GM21723 (cell line): ENCODE results near the gene CERS6.
"Not testable (repeated sequence)": the region's sequence is repeated elsewhere in the genome, so short reads cannot be mapped to it uniquely, and the experiment has no call there.

Experiments
- ATAC-seq: cut with Tn5 transposase; IDR thresholded peaks from one replicate; pipeline ENCODE4 v1.9.1; 2021; ENCODE audit warnings: mild to moderate bottlenecking, moderate library complexity; ENCODE audit not compliant: unreplicated experiment

CERS6 gene

DNA sequence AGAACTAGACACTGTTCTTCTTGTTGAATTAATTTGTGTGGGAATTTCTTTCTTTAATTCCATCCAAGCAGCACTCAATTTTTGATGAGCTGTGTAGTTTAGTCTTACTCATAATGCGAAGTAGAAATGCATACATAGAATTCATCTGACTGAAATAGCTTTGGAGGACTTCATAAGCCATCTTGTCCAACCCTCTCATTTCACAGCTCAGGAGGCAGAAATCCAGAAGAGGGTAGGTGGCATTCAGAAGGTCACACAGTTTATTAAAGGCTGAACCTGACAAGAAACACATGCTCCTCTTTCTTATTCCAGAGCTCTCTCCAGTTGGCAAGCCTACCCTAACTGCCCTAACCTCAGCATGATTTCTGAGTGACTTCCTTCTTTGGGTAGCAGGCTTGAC, 177.1 kb downstream of the CERS6 start:
- no peak for ATAC-seq

DNA sequence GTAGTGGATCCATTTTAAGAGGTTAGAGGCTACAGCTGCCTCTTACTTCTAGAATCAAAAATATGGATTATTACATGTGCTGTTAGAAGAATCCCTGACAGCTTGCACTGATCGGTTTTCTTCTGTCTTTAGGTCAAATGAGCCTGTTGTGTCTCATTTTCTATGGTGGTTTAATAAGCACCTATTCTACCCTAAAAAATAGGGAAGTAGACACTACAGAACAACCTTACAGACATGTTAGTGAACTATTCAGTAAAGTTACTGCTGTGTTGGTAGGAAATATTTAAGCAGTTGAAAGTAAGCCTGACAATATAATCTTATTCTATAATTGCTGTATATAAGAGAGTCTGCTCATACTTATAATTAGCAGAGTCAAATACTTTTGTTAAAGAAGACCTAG, 177.8 kb downstream of the CERS6 start:
- ATAC-seq = peak; percentile 58

DNA sequence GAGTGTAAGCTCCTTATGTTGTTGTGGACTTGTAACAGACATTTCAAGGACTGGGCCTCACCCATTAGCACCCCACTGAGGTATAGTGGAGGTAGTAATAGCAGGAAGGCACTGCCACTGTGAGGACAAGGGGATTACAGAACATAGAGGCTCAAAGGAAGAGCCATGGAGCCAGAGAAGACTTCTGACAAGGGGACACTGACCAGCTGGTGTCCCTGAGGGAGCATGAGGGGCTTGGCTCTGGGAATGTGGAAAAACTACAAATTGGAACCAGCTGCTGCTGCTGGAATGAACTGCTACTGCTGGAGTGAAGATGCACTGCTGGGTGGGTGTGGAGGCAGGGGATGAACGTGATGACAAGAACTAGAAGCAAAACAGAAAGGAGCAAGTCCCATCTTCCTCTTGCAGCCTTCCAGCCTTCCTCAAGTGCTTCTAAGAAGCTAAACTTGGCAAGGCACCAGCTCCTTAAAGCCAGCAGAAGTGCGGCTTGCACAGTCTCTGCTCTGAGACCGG, 179.0 kb downstream of the CERS6 start:
- ATAC-seq = no peak

DNA sequence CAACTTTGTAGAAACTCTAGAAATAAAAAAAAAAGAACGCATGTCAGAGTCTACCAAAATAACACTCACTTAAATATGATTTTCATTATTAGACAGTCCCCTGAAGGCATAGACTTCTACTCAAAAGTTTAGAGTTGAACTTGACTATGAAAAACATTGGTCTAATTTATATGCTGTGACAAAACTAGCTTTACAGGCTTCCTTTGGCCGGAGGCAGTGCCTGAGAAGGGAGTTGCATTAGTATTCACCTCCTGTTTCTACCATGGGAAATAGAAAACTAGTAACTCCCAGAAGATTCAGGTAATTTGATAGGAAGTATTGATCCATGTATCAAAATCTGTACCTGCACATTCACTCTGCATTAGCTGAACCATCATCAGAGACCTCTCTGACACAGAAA, 182.9 kb downstream of the CERS6 start:
- ATAC-seq = no peak

DNA sequence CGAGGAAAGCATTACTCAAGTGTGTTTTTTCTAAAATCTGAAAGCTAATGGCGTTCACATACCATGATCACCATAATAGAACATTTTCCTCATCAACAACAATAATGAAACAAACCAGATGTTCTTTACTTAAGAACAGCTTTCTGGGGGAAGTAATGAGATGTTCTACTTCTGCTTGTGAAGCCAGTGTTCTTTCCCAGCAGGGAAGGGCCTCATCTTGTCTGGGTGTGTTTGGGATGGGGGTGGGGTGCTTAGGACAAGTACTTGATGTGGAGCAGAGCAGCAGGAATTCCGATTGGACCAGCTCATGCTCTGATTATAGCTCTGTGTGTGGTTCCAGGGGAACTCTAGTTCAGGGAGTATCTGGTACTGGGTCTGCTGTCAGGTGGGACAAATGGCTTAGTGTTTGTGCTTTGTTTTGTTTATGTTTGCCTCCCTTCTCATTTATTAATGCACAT, 183.4 kb downstream of the CERS6 start:
- no peak for ATAC-seq

DNA sequence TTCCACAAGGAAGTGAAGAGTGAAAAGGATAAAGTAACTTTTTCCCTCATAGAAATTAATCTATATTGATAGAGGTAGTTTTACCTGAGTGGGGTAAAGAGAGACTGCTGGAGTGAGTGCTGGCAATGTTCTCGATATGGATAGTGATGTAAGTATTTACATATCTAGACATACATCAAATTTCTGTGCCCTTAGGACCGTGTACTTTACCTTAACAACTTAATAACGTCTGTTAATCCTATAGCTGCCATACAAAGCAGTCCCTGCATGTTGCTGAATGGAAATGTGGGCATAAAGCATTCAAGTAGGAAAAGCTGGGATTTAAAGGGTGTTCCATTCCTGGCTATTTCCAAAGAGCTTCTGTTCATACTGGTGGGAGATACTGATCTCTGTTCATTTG, 184.0 kb downstream of the CERS6 start:
- no peak for ATAC-seq

DNA sequence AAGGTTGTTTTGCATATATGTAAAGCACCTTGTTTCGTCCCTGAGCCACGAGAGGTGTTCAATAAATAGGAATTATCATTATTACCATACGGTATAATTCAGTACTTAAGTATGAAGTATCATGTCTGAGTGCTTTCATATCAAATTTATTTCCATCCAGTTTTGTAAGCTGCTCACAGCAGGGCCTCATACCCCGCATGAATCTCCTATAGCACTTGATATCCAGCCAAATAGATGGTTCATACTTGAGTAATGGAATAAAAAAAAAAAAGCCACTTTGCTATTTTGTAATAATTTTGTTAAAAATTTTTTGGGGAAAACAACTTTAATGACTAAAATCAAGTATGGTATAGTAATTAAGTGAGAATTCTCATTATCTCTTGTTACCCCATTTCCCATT, 185.6 kb downstream of the CERS6 start:
- ATAC-seq = no peak

DNA sequence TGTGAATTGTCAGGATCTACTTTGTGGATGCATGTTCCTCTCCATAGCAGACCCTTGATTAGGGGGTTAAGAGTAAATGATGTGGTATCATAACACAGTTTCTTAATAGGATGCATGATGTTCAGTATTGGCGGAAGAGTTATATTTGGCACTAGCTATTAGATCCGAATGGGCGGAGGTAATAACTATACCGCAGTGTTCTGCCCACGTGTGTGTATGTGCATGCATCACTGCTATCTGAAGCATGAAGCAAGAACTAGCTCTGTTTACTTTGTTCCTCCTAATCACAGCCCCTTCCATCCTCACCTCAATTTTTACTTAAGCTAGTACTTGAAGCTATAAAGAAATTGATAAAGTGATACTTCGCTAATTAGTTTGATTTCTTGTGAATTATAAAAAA, 186.8 kb downstream of the CERS6 start:
- no peak for ATAC-seq

DNA sequence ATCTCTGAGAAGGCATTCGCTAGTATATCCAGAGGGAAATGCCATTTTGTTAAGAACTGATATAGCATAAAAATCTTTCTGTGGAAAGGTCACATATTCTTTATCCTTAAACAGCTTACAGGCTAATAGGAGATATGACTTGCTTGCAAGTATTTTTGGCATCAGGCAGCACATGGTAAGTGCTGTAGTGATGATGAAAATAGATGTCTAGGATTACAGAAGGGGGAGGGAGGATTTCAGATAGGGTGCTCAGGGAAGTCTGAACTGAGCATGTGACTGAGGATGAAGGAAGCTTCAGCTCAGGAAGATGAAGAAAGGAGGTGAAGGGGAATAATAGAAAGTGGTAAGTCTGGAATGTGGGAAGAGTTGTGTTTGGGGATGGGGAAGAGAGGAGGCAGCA, 187.9 kb downstream of the CERS6 start:
- no peak for ATAC-seq

DNA sequence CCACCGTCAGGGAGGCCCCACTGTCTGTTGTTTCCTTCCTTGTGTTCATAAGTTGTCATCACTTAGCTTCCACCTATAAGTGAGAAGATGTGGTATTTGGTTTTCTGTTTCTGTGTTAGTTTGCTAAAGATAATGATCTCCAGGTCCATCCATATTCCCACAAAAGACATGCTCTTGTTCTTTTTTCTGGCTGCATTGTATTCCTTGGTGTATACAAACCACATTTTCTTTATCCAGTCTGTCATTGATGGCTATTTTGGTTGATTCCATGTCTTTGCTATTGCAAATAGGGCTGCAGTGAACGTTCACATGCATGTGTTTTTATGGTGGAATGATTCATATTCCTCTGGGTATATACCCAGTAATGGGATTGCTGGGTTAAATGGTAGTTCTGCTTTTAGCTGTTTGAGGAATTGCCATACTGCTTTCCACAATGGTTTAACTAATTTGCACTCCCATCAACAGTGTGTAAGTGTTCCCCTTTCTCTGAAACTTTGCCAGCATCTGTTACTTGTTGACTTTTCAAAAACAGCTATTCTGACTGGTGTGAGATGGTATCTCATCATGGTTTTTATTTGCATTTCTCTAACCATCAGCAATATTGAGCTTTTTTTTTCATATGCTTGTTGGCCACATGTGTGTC, 189.7 kb downstream of the CERS6 start:
- ATAC-seq = no peak

DNA sequence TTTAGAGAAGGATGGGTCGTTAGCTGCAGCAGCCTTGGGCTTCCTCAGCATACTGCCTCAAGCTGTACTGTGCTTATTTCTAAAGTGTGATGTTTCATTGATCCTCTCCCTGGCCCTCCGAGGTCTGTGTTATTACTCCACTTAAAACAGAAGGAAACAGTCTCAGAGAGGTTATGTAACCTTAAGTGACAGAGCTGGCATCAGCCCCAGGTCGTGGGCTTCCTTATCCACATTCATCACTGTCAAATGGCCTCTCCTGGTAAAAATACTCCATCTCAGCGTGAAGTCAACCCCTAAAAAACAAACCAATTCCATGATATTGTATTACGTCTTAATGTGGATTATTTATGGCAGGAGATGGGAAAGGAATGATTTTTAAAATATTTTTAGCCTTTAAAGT, 193.0 kb downstream of the CERS6 start:
- ATAC-seq = no peak

DNA sequence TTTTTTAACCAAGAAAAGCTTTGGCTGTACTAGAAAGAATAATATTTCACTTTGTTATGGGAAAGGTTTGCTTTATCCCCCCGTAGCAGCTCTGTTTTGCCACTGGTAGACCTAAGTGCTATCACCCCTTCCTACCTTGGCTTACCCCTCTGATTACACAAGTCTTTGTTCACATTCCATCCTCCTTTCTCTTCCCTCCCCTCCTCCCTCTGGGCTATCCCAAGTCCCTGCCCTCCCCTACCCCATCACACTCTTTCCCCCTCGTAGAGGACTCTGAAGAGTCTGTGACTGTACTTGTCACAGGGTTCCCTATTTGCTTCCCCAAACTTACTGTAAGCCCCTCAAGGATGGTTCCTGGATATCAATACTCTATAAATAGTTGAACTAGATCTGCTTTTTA, 193.5 kb downstream of the CERS6 start:
- ATAC-seq = no peak

DNA sequence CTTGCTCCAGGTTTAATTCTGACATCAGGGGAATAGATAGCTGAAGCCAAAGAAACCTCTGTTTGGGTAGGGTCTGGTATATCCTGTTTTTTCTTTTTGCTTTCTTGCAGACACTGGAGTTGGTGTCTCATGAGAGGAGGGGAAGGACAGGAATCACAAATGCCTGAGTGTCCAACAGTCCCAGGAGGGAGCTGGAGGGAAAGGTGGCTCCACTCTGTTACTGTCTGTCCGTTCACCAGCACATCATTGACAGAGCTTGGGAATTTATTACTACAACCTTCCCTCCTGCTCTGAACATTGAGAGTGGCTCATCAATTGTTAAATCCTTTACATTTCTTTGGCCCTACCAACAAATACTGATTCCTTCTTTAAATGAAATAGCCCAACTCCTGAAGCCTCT, 194.1 kb downstream of the CERS6 start:
- no peak for ATAC-seq

DNA sequence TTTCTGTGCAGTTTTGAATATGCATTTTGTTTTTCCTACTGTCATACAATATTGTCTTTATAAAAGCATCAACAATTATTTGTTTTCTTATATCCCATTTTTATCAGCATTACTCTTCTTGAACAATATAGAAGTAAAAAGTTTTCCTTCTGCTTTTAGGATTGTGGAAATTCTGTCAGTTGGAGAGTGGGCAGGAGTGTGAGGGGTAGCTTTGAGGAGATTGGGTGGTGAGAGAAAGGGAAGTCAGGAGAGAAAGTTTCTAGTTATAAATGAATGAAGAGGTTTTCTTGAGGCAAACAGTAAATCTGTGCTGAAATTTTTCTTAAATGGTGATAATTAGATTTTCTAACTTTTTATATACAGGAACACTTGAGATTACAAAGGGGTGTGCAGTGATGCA, 194.7 kb downstream of the CERS6 start:
- no peak for ATAC-seq

DNA sequence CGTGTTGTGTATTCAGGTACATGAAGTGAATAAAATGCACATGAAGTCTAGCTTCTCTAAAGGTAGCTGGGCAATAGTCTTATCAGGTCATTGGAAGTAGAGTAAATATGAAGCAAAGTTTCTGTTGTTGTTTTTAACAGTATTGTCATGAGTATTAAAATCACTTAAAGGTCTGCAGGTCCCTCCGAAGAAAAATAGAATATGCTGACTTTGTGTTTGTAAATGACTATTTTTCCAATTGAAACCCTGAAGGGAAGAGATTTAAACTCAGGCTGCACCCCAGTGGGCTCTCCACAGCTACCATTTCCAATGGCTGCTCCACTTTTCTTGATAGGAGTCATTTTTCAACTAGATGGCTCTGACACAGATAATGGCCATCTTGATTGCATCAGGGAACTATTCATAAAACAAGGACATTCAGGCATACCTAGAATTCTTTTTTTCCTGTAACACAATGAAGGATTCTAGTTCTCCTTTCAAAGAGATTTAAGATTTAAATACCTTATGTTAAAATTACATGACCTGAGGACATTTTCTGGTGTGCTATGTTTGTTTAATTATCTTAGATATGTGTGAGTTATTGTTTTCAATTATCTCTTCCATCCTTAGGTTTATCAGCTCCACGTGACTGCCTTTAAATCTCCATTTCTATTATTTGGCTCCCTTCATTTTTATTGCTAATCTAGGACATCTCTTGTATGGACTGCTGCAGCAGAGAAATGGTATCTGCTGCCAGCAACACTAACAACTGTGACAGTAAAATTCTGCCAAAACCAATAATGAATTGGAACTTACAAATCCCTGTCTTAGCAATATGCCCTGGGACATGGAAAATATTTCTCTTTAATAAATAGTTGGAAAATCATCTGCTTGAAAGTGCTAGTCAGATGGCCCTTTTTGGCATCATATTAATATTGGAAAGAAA, 197.2 kb downstream of the CERS6 start:
- no peak for ATAC-seq

DNA sequence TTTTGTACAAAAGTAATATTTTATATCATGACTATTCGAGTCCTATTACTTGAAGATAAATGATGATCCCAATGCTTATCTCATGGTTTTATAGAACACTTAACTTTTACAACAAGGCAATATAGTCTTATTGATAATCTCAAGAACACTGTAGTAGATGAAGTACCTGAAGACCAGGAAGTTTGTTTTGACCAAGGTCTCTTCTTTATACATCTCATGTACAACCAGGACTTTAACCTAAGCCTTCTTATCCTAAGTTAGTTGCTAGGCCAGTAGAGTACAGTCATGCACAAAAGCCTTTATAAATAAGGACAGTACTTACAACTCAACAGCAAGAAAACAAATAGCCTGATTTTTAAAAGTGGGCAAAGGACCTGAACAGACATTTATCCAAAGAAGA, 198.6 kb downstream of the CERS6 start:
- no peak for ATAC-seq

DNA sequence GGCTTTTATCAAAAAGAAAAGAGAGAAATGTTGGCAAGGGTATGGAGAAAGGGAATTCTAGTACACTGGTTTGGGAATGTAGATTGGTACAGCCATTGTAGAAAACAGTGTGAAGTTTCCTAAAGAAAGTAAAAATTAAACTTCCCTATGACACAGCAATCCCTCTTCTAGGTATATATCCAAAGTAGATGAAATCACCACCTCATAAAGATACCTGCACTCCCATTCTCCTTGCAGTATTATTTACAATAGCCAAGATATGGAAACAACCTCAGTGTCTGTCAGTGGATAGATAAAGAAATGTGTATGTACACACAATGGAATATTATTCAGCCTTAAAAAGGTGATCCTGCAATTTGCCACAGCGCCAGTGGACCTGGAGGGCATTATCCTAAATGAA, 199.1 kb downstream of the CERS6 start:
- ATAC-seq = no peak

DNA sequence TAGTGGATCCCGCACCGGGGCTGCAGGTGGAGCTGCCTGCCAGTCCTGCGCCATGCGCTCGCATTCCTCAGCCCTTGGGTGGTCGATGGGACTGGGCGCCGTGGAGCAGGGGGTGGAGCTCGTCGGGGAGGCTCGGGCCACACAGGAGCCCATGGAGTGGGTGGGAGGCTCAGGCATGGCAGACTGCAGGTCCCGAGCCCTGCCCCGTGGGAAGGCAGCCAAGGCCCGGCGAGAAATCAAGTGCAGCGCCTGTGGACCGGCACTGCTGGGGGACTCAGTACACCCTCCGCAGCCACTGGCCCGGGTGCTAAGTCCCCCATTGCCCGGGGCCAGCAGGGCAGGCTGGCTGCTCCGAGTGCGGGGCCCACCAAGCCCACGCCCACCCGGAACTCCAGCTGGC, 201.3 kb downstream of the CERS6 start:
- ATAC-seq = not testable (repeated sequence)

DNA sequence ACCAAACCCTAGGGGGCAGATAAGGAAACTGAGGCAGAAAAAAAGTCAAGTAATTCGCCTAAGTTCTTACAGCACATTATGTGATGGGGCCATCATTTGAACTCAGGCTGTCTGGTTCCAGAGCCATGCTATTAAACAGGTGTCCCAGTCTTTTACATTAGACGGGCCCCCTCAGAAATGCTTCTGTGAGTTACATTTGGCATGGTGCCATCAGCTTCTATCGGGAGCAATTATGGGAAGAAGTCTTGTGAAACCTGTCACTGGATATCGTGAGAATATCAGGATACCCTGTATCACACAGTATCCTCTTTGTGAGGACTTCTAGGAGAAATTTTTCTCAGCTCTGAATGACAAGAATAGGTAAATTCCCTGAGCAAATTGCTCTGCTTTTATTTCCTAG, 202.6 kb downstream of the CERS6 start:
- no peak for ATAC-seq

DNA sequence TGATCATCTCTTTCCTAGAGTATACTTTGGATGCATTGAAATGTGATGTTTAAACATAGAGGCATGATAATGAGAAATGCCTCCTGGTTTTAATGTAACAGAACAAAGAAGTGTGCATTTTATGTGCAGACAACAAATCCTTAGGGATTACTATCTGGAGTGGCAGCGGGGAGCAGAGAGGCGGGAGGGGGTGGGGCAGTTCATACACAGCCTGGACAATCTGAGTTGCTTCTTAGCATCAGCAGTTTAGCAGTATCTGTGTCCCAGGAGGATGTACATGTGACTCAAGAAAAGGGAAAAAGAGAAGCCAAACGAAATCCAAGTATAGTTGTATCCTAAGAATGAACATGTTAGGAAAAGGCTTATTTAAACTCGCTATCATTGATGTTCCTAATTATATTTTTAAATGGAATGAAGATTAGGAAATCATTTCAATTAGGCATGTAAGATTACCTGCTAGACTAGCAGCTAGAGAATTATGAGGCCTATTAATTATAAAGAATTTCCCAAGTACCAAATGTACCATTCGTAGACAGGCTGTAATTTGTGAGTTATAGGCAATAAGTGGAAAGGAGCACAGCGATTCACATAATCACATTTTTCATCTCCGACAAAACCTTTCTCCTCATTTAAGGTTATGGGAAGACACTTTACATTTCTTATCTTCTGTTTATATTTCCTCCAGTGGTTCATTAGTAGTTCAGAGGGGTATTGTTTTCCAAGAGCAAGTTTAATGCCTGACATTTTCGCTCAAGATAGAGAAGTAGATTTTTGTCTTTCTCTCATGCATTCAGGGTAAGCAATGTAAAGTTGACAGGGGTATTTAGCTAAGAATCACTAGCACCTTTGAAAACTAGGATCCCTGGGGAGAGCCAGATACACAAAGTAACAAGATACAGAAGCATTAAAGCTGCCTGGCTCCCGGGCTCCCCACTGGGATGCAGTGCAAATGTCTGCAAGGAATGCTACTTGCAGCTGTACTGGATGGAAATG, 205.1 kb downstream of the CERS6 start:
- no peak for ATAC-seq

DNA sequence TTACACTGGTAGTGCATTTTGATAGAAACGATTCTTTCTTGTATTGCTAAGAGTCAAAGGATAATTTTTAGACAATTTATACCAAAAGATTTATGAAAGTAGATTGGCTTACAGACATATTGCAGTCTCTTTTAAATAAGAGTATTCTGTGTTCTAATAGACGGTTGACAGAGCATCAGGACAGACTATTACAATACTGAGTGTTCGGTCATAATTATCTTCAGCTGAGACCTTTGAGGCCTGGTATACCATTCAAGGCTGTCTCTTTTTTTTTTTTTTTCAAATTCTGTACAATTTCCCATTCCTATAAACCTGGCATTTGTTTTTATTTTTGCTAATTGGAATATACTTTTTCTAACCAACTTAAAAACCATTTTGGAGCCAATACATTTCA, 205.8 kb downstream of the CERS6 start:
- no peak for ATAC-seq
